Activated CD4-positive, alpha-beta memory T cell treated with anti-CD3 and anti-CD28 coated beads for 36 hours (primary cell): Measurements from ENCODE around the gene TBC1D22B. TPM values are rescaled to one million over a fixed set of nuclear protein-coding genes. Genes with fewer than 3 reads are reported as not detected.
A peak's percentile ranks its signal among the peaks of the same experiment; 100 is the strongest.

ENCODE experiments used
- CTCF ChIA-PET: fragments of 350-600 bp; sonication (Branson Sonifier 250); formaldehyde crosslinking; loops from one replicate; lab custom pipeline; 2021; ENCODE audit warnings: antibody characterized with exemption, inconsistent platforms; lab: Charles Lee
- POLR2A ChIA-PET: fragments of 350-600 bp; sonication (Branson Sonifier 250); formaldehyde crosslinking; loops from one replicate; lab custom pipeline; 2021; ENCODE audit warnings: antibody characterized with exemption; lab: Charles Lee
- DNase-seq: peaks from one replicate; pipeline ENCODE4 v3.0.0-alpha.2; 2020
- H3K27ac Mint-ChIP-seq: one replicate; pipeline ENCODE4 v1.8.0; 2021; ENCODE audit warnings: mixed read lengths
- H3K27me3 Mint-ChIP-seq: one replicate; pipeline ENCODE4 v1.8.0; 2021; ENCODE audit warnings: mixed read lengths
- H3K36me3 Mint-ChIP-seq: one replicate; pipeline ENCODE4 v1.8.0; 2021; ENCODE audit warnings: mixed read lengths
- H3K4me1 Mint-ChIP-seq: one replicate; pipeline ENCODE4 v1.8.0; 2021; ENCODE audit warnings: low read depth, mixed read lengths
- H3K4me3 Mint-ChIP-seq: one replicate; pipeline ENCODE4 v1.8.0; 2021; ENCODE audit warnings: mild to moderate bottlenecking, mixed read lengths
- H3K9me3 Mint-ChIP-seq: one replicate; pipeline ENCODE4 v1.8.0; 2021; ENCODE audit warnings: mixed read lengths
- intact Hi-C: fragments of 100-400 bp; cut with micrococcal nuclease; formaldehyde crosslinking; loops from one replicate; pipeline ENCODE4 v1.15.1; 2023
- total RNA-seq, 2 experiments: library from RNA; stranded (reverse); gene quantifications; one replicate each; pipeline ENCODE4 v1.2.3, GENCODE V29; 2021

The TBC1D22B gene, protein sequence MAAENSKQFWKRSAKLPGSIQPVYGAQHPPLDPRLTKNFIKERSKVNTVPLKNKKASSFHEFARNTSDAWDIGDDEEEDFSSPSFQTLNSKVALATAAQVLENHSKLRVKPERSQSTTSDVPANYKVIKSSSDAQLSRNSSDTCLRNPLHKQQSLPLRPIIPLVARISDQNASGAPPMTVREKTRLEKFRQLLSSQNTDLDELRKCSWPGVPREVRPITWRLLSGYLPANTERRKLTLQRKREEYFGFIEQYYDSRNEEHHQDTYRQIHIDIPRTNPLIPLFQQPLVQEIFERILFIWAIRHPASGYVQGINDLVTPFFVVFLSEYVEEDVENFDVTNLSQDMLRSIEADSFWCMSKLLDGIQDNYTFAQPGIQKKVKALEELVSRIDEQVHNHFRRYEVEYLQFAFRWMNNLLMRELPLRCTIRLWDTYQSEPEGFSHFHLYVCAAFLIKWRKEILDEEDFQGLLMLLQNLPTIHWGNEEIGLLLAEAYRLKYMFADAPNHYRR
- total RNA-seq: 10 to 100 TPM; 14.4 to 15.7 TPM

GRCh38 chr6:37257634-37258404, at the start of gene TBC1D22B, which contains the start of gene TMEM217:
Gene TBC1D22B, plus strand, starts transcription at chr6:37257772. Its CDS starts 146 bp downstream, at chr6:37257918.
Gene TMEM217, minus strand, starts transcription at chr6:37258144. Its CDS starts 39,114 bp downstream, at chr6:37219030.
- H3K36me3 Mint-ChIP-seq: peaks cover 2% of the 10 kb centered on the region
- H3K27ac Mint-ChIP-seq: peak within 1 kb of the TSS; percentile 87
- H3K27me3 Mint-ChIP-seq: no peaks in the 10 kb centered on the region
- H3K4me1 Mint-ChIP-seq: peaks cover 46% of the 10 kb centered on the region
- peak; percentile 98 for DNase-seq
- intact Hi-C loops: loop anchor here (1.0 to 5.0 kb wide), 4 partner anchors 15 to 259 kb away; partner anchors contain the start of gene CCDC167
- H3K4me3 Mint-ChIP-seq: peak within 1 kb of the TSS; percentile 86
- ChIA-PET CTCF (interaction anchor here (0.7 to 1.3 kb wide), 6 partner anchors 18 to 435 kb away, joined by 3 to 6 read pairs (median 4); partner anchors contain the start of gene PIM1), POLR2A (interaction anchor here (0.6 to 3.4 kb wide), 14 partner anchors 10 to 1191 kb away, joined by 3 to 19 read pairs (median 4); partner anchors contain the start of gene MTCH1)
- H3K9me3 Mint-ChIP-seq: no peaks in the 10 kb centered on the region

- intact Hi-C loops: loop anchor here (1.0 to 10.0 kb wide), 5 partner anchors 25 to 453 kb away; partner anchors contain the start of gene C6orf89
- Mint-ChIP-seq H3K36me3 (no peaks in the 10 kb centered on the region), H3K27ac (peak overlapping the region; percentile 69), H3K27me3 (no peaks in the 10 kb centered on the region), H3K9me3 (no peaks in the 10 kb centered on the region), H3K4me1 (peaks cover 63% of the 10 kb centered on the region), H3K4me3 (no peak overlapping the region)
- ChIA-PET POLR2A (interaction anchor here (0.8 to 2.5 kb wide), 4 partner anchors 35 to 189 kb away, joined by 3 to 13 read pairs (median 7); no protein-coding TSS in a partner anchor), CTCF (interaction anchor here (0.6 to 19.4 kb wide), 13 partner anchors 13 to 326 kb away, joined by 3 to 850 read pairs (median 9); partner anchors contain the start of genes MTCH1 and PIM1)
- DNase-seq: peak; percentile 95
These were observed 49.6 kb upstream of the TBC1D22B start for GRCh38 chr6:37207903-37208456.

DNA sequence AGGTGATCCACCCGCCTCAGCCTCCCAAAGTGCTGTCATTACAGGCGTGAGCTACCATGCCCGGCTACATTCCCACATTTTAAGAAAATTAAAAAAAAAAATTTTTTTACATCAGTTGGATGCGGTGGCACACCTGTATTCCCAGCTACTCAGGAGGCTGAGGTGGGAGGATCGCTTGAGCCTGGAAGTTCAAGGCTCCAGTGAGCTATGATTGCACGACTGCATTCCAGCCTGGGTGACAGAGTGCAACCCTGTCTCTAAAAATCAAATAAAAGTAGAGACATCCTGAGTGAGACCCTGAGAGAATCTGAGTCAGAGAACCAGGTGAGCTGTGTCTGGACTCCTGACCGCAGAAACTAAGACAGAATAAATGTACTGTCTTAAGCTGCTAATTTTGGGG, 48.8 kb upstream of the TBC1D22B start:
- no peaks in the 10 kb centered on the region for H3K9me3 Mint-ChIP-seq
- no peaks in the 10 kb centered on the region for H3K36me3 Mint-ChIP-seq
- no peaks in the 10 kb centered on the region for H3K27me3 Mint-ChIP-seq
- POLR2A ChIA-PET: interaction anchor here (0.8 to 2.5 kb wide), 9 partner anchors 35 to 323 kb away, joined by 3 to 13 read pairs (median 7); partner anchors contain the start of gene C6orf89
- H3K4me1 Mint-ChIP-seq: peaks cover 59% of the 10 kb centered on the region
- no peak for DNase-seq
- CTCF ChIA-PET: interaction anchor here (0.6 to 19.4 kb wide), 21 partner anchors 13 to 442 kb away, joined by 3 to 850 read pairs (median 6); partner anchors contain the start of genes C6orf89, MTCH1 and PIM1
- intact Hi-C loops: loop anchor here (1.0 to 10.0 kb wide), 4 partner anchors 36 to 454 kb away; partner anchors contain the start of gene C6orf89
- H3K4me3 Mint-ChIP-seq: no peak overlapping the region
- H3K27ac Mint-ChIP-seq: peak overlapping the region; percentile 76

- intact Hi-C loops: loop anchor here (1.0 to 10.0 kb wide), 3 partner anchors 191 to 455 kb away; partner anchors contain the start of gene C6orf89
- DNase-seq: peak; percentile 71
- Mint-ChIP-seq H3K4me1 (peaks cover 52% of the 10 kb centered on the region), H3K27me3 (no peaks in the 10 kb centered on the region), H3K9me3 (no peaks in the 10 kb centered on the region), H3K4me3 (peak overlapping the region; percentile 1), H3K27ac (peak overlapping the region; percentile 76), H3K36me3 (no peaks in the 10 kb centered on the region)
- CTCF ChIA-PET: interaction anchor here (0.6 to 19.4 kb wide), 42 partner anchors 9 to 453 kb away, joined by 3 to 850 read pairs (median 4); partner anchors contain the start of genes C6orf89, FGD2, MTCH1 and PIM1
- POLR2A ChIA-PET: interaction anchor here (0.6 to 2.5 kb wide), 12 partner anchors 34 to 324 kb away, joined by 3 to 13 read pairs (median 6); partner anchors contain the start of gene C6orf89
These were observed 47.9 kb upstream of the TBC1D22B start for GRCh38 chr6:37209461-37210205.

DNA sequence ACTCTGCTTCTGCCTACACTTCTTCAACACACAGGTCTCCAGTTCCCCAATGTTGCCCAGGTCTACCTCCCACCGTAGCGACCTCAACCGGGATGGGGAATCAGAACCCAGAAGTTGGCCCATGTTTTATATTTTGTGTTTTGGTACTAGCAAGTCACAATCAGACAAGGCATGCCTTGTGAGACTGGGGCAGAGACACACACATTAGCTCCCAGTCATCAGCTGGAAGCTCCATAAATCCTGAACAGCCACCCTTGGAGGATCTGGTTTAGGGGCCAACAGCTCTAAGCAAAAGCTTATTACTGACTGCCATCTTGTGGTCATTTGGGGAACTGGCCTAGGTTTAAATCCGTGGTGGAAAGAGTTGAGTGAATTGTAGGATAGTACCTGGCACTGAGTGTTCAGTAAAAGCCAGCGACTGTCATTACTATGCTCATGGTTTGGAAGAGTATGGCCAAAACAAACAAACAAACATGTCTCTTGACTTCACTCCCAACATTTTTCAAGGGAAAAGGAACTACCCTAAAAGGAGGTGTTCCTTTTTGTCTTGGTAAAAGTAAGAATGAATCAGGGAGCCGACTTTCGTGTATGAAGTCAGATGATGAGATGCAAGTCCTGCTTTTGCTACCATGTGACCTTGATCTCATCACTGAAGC, 47.1 kb upstream of the TBC1D22B start:
- intact Hi-C loops: loop anchor here (1.0 kb wide), 1 partner anchor 192 kb away; no protein-coding TSS in a partner anchor
- DNase-seq: peak; percentile 82
- Mint-ChIP-seq H3K9me3 (no peaks in the 10 kb centered on the region), H3K4me1 (peaks cover 47% of the 10 kb centered on the region), H3K36me3 (no peaks in the 10 kb centered on the region), H3K4me3 (no peak overlapping the region), H3K27ac (peak overlapping the region; percentile 76), H3K27me3 (no peaks in the 10 kb centered on the region)
- POLR2A ChIA-PET: interaction anchor here (1.0 to 2.5 kb wide), 7 partner anchors 37 to 325 kb away, joined by 3 to 11 read pairs (median 7); partner anchors contain the start of gene C6orf89
- CTCF ChIA-PET: interaction anchor here (0.7 to 19.4 kb wide), 36 partner anchors 10 to 454 kb away, joined by 3 to 850 read pairs (median 5); partner anchors contain the start of genes C6orf89, FGD2, MTCH1 and PIM1

GRCh38 chr6:37212268-37212667, 45.3 kb upstream of the TBC1D22B start:
- ChIA-PET CTCF (interaction anchor here (0.9 to 19.4 kb wide), 8 partner anchors 9 to 446 kb away, joined by 3 to 850 read pairs (median 10); partner anchors contain the start of genes C6orf89 and PIM1), POLR2A (no interaction called here)
- H3K27ac Mint-ChIP-seq: no peak overlapping the region
- peaks cover 30% of the 10 kb centered on the region for H3K4me1 Mint-ChIP-seq
- intact Hi-C loops: no loop called here
- H3K27me3 Mint-ChIP-seq: no peaks in the 10 kb centered on the region
- H3K9me3 Mint-ChIP-seq: no peaks in the 10 kb centered on the region
- no peaks in the 10 kb centered on the region for H3K36me3 Mint-ChIP-seq
- DNase-seq: no peak
- no peak overlapping the region for H3K4me3 Mint-ChIP-seq

GRCh38 chr6:37218061-37218460, 39.5 kb upstream of the TBC1D22B start:
- Mint-ChIP-seq H3K27ac (no peak overlapping the region), H3K27me3 (no peaks in the 10 kb centered on the region), H3K4me3 (no peak overlapping the region), H3K9me3 (no peaks in the 10 kb centered on the region), H3K36me3 (no peaks in the 10 kb centered on the region), H3K4me1 (peaks cover 17% of the 10 kb centered on the region)
- ChIA-PET CTCF (interaction anchor here (1.5 to 6.5 kb wide), 3 partner anchors 8 to 200 kb away, joined by 5 to 55 read pairs (median 13); no protein-coding TSS in a partner anchor), POLR2A (no interaction called here)
- DNase-seq: no peak
- intact Hi-C loops: no loop called here

DNA sequence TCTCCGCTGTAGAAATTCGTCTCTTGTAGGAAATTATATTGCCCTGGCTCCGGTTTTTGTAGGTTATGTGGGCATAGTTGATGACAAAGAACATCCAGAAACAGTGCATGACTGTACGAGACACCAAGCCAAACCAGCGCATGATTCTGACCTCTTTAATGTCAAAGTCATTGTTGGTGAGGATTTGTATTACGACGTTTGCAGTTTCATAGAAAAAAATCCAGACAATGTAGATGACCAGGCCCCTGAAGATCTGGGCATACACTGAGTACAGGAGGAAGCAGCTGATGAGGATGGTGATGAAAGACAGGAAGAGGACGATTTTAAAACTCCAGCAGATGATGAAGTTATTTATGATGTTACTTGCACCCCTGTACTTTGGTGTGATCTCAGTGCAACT, 39.1 kb upstream of the TBC1D22B start:
- ChIA-PET POLR2A (no interaction called here), CTCF (interaction anchor here (1.5 to 6.5 kb wide), 3 partner anchors 8 to 200 kb away, joined by 5 to 55 read pairs (median 13); no protein-coding TSS in a partner anchor)
- H3K27ac Mint-ChIP-seq: no peak overlapping the region
- no peak for DNase-seq
- intact Hi-C loops: no loop called here
- H3K4me1 Mint-ChIP-seq: peaks cover 18% of the 10 kb centered on the region
- H3K27me3 Mint-ChIP-seq: no peaks in the 10 kb centered on the region
- H3K9me3 Mint-ChIP-seq: no peaks in the 10 kb centered on the region
- H3K36me3 Mint-ChIP-seq: no peaks in the 10 kb centered on the region
- H3K4me3 Mint-ChIP-seq: no peak overlapping the region

DNA sequence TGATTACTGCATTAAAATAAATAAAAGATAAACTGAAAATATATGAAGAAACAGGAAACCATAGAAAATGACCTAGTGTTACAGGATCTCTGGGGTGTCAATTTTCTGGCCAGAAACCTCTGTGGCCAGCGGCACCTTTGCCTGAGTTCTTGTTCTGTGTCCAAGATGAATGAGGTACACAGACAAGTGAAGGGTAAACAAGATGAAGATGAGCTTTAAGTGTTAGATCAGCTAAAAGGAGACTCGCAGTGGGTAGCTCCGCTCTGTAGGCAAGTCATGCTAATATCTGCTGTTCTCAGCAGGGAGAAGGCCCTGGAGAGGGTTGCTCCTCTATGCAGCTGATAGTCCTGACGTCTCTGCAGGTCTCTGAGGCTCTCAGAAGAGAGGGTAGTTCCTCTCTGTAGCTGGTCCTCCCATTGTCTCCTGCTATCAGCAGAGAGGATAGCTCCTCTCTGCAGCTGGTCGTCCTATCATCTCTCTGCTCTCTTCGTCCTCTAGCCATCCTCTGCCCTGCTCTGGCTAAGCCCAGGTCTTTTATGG, 35.9 kb upstream of the TBC1D22B start:
- Mint-ChIP-seq H3K27ac (no peak overlapping the region), H3K36me3 (no peaks in the 10 kb centered on the region), H3K9me3 (no peaks in the 10 kb centered on the region), H3K27me3 (no peaks in the 10 kb centered on the region), H3K4me1 (peaks cover 18% of the 10 kb centered on the region), H3K4me3 (peak overlapping the region; percentile 73)
- DNase-seq: no peak
- POLR2A ChIA-PET: interaction anchor here (1.7 kb wide), 1 partner anchor 14 kb away, joined by 6 read pairs; no protein-coding TSS in a partner anchor
- CTCF ChIA-PET: interaction anchor here (5.7 to 6.5 kb wide), 2 partner anchors 11 to 201 kb away, joined by 55 read pairs; no protein-coding TSS in a partner anchor
- intact Hi-C loops: loop anchor here (1.0 to 5.0 kb wide), 2 partner anchors 36 to 81 kb away; partner anchors contain the start of gene TBC1D22B
